Fibroblast of lung (primary cell): Measurements from ENCODE around the gene PRR5L. TPM values are rescaled to one million over a fixed set of nuclear protein-coding genes. Genes with fewer than 3 reads are reported as not detected.
A peak's percentile ranks its signal among the peaks of the same experiment; 100 is the strongest.

ENCODE experiments used
- DNase-seq, 2 donors: peaks; one replicate each; pipeline versions ENCODE4 v3.0.0 to v3.0.0-alpha.2; 2010; ENCODE audit warnings: low read depth in 2 of 2
- H2AFZ ChIP-seq: 2 replicates; pipeline ENCODE4 v1.5.1; 2012; ENCODE audit warnings: low read length, control low read depth, inconsistent platforms
- H3K27ac ChIP-seq: 2 replicates; pipeline ENCODE4 v1.5.1; 2011; ENCODE audit warnings: low read length, control low read depth; ENCODE audit not compliant: insufficient read depth
- H3K27me3 ChIP-seq: 2 replicates; pipeline ENCODE4 v1.5.1; 2011; ENCODE audit warnings: mild to moderate bottlenecking, low read length; ENCODE audit not compliant: control insufficient read depth, insufficient read depth
- H3K36me3 ChIP-seq: 2 replicates; pipeline ENCODE4 v1.5.1; 2011; ENCODE audit warnings: low read length; ENCODE audit not compliant: control insufficient read depth, insufficient read depth
- H3K4me1 ChIP-seq: 2 replicates; pipeline ENCODE4 v1.5.1; 2011; ENCODE audit warnings: low read length; ENCODE audit not compliant: control insufficient read depth, insufficient read depth; ENCODE audit errors: extremely low read depth
- H3K4me2 ChIP-seq: 2 replicates; pipeline ENCODE4 v1.5.1; 2011; ENCODE audit warnings: low read length, control low read depth; ENCODE audit not compliant: insufficient read depth; ENCODE audit errors: extremely low read depth
- H3K4me3 ChIP-seq, 4 experiments: fragments of 200-600 bp in 1 of 4; sonication (generic) in 1 of 4; replicated peaks in 1 of 4; 2 replicates each; pipeline ENCODE4 v1.5.1; 2011 to 2016; ENCODE audit warnings: low read length in 4 of 4, low read depth in 3 of 4, mild to moderate bottlenecking in 3 of 4, control low read depth in 2 of 4, inconsistent platforms in 1 of 4, mixed read lengths in 1 of 4; ENCODE audit not compliant: insufficient read depth in 1 of 4; ENCODE audit errors: control extremely low read depth in 1 of 4
- H3K79me2 ChIP-seq: 2 replicates; pipeline ENCODE4 v1.5.1; 2012; ENCODE audit warnings: mild to moderate bottlenecking, low read length, inconsistent platforms; ENCODE audit not compliant: control insufficient read depth, insufficient read depth
- H3K9ac ChIP-seq: 2 replicates; pipeline ENCODE4 v1.5.1; 2011; ENCODE audit warnings: mild to moderate bottlenecking, low read length, control low read depth; ENCODE audit not compliant: insufficient read depth
- H3K9me3 ChIP-seq: 2 replicates; pipeline ENCODE4 v1.5.1; 2012; ENCODE audit warnings: low read depth, low read length; ENCODE audit not compliant: control insufficient read depth, insufficient read depth
- H4K20me1 ChIP-seq: 2 replicates; pipeline ENCODE4 v1.5.1; 2011; ENCODE audit warnings: low read length; ENCODE audit not compliant: control insufficient read depth, insufficient read depth; ENCODE audit errors: extremely low read depth
- EZH2 ChIP-seq: IDR thresholded peaks from 2 replicates; pipeline ENCODE4 v1.5.1; 2012; ENCODE audit warnings: low read length, control low read depth, mild to moderate bottlenecking; ENCODE audit errors: missing control alignments
- polyA plus RNA-seq, 2 donors: library from polyadenylated mRNA; depleted of rRNA in 1 of 2; stranded (reverse) in 1 of 2; unstranded in 1 of 2; fragments of >200 nt; gene quantifications; 2 replicates each; pipeline ENCODE4 v1.2.1, GENCODE V29; 2011 to 2012; ENCODE audit warnings: missing spikeins in 1 of 2
- total RNA-seq: library from RNA; depleted of rRNA; stranded (reverse); fragments of >200 nt; gene quantifications from 2 replicates; pipeline ENCODE4 v1.2.1, GENCODE V29; 2014
- TF ChIP-seq, protein P1 (sequence below), 2 donors: IDR thresholded peaks in 1 of 2; conservative IDR thresholded peaks in 1 of 2; 1 replicate in 1 of 2; 2 replicates in 1 of 2; pipeline ENCODE4 v1.5.1; 2011 to 2012; ENCODE audit warnings: low read length in 2 of 2, control low read depth in 1 of 2, inconsistent platforms in 1 of 2, low read depth in 1 of 2, mild to moderate bottlenecking in 1 of 2

Gene PRR5L
- total and polyA plus RNA-seq, 2 donors (not counting 1 experiment from before 2014, with no cell fraction given), result 2.8 to 6.3 TPM

DNA sequence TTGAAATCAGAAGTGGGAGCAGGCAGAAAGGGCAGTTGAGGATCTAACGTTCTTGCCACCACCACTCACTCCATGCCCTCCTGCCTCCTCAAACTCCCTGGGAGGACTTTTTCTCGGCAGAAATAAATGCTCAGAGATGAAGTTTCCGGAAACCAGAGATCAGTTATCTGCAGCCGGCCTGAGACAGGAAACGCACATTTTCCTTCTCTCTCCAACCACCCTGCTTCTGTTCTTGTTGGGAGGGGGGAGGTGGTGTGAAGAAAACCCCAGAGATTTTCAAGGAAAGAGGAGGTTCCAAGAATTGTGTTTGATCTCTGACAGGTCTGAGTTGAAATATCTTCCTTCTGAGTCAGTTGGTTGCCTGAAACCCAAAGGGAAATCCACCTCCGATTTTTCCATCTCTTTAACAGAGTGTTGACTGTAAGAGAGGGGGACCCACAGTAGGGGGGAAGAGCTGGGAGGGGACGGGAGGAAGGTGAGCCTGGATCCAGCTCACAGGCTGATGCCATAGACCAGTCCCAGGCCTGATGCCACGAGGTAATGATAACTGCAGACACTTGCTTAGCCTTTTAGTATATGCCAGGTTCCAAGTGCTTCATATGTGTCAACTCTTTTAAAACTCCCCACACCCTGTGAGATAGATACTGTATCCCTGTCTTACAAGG lies 113.2 kb downstream of the PRR5L start:
- Histone ChIP-seq H3K27ac (no peak overlapping the region), H3K27me3 (no peaks in the 10 kb centered on the region), H3K4me3 (no peak overlapping the region), H4K20me1 (no peaks in the 10 kb centered on the region), H3K9me3 (no peaks in the 10 kb centered on the region), H3K79me2 (no peaks in the 10 kb centered on the region), H3K4me2 (no peak overlapping the region), H3K36me3 (no peaks in the 10 kb centered on the region), H3K4me1 (no peaks in the 10 kb centered on the region), H3K9ac (no peak overlapping the region), H2AFZ (no peak overlapping the region)
- no peak for TF ChIP-seq EZH2
- TF ChIP-seq, protein P1, sequence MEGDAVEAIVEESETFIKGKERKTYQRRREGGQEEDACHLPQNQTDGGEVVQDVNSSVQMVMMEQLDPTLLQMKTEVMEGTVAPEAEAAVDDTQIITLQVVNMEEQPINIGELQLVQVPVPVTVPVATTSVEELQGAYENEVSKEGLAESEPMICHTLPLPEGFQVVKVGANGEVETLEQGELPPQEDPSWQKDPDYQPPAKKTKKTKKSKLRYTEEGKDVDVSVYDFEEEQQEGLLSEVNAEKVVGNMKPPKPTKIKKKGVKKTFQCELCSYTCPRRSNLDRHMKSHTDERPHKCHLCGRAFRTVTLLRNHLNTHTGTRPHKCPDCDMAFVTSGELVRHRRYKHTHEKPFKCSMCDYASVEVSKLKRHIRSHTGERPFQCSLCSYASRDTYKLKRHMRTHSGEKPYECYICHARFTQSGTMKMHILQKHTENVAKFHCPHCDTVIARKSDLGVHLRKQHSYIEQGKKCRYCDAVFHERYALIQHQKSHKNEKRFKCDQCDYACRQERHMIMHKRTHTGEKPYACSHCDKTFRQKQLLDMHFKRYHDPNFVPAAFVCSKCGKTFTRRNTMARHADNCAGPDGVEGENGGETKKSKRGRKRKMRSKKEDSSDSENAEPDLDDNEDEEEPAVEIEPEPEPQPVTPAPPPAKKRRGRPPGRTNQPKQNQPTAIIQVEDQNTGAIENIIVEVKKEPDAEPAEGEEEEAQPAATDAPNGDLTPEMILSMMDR (conservative IDR thresholded peaks at IDR 0.05 in 1 of 2, IDR thresholded peaks at IDR 0.05 in 1 of 2; ENCODE audit: low read depth in 1 of 2, low read length in 2 of 2), result no peak
- DNase-seq, result peak in 1 of 2 donors; percentile 85

DNA sequence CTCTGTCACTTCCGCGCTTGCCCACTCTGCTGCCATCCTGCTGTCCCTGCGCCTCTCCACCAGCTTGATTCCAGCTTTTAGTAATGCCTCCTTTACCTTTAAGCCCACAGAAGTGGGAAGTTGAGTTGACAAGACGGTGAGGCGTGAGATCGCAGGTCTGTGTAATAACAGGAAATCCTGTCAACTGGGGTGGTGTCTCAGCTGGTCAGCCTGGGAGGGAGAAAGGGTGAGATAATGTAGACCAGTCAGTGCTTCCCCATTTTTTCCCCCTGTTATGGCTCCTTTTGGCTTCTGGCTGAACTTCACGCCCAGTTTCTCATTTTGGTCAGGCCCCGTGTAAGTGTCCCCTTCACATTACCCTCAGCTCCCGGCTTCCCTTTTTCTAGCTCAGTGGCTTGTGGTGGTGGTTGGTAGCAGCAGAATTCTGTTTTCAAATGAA lies 115.1 kb downstream of the PRR5L start:
- no peaks in the 10 kb centered on the region for H3K36me3 ChIP-seq
- H3K9ac ChIP-seq, result no peak overlapping the region
- TF ChIP-seq, protein P1 (conservative IDR thresholded peaks at IDR 0.05 in 1 of 2, IDR thresholded peaks at IDR 0.05 in 1 of 2; ENCODE audit: low read depth in 1 of 2, low read length in 2 of 2), result no peak
- TF ChIP-seq EZH2, result no peak
- no peaks in the 10 kb centered on the region for H3K9me3 ChIP-seq
- H2AFZ ChIP-seq, result no peak overlapping the region
- H3K27ac ChIP-seq, result no peak overlapping the region
- H3K4me3 ChIP-seq, result no peak overlapping the region
- H3K4me2 ChIP-seq, result no peak overlapping the region
- H3K4me1 ChIP-seq, result no peaks in the 10 kb centered on the region
- DNase-seq, result no peak
- H3K79me2 ChIP-seq, result no peaks in the 10 kb centered on the region
- H3K27me3 ChIP-seq, result no peaks in the 10 kb centered on the region
- H4K20me1 ChIP-seq, result no peaks in the 10 kb centered on the region

DNA sequence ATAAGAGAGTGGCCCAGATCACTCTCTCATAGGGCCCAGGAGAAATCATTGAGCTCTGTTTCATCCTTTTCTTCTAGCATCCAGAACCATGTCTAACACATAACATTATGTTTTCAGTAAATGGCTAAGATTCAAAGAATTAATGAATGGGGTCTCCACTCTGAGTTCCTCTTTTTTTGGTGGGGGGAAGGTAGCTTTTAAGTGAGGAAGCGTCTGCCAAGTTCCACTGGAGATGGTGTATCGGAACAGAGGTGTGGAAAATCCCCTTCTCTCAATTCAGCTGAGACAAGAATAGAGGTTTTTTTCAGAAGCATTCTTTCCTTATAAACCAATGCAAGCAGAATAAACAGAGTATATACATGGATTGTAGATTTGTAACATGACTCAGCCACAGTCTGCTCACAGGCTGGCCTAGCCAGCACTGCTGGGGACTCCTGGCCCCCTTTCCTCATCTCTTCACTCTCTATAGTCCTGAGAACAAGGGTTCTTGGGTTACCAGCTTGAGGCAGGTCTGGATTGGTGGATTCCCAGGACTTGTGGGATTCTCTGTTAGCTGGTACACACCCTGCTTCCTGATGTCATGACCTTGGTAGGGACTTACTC lies 116.8 kb downstream of the PRR5L start:
- DNase-seq, result peak; percentile 42 to 70
- H4K20me1 ChIP-seq, result no peaks in the 10 kb centered on the region
- no peaks in the 10 kb centered on the region for H3K9me3 ChIP-seq
- H3K27me3 ChIP-seq, result peaks cover 6% of the 10 kb centered on the region
- H3K79me2 ChIP-seq, result no peaks in the 10 kb centered on the region
- H3K9ac ChIP-seq, result no peak overlapping the region
- H2AFZ ChIP-seq, result no peak overlapping the region
- no peaks in the 10 kb centered on the region for H3K4me1 ChIP-seq
- no peaks in the 10 kb centered on the region for H3K36me3 ChIP-seq
- no peak overlapping the region for H3K4me2 ChIP-seq
- H3K4me3 ChIP-seq, result no peak overlapping the region
- no peak overlapping the region for H3K27ac ChIP-seq
- no peak for TF ChIP-seq EZH2
- TF ChIP-seq, protein P1 (conservative IDR thresholded peaks at IDR 0.05 in 1 of 2, IDR thresholded peaks at IDR 0.05 in 1 of 2; ENCODE audit: low read depth in 1 of 2, low read length in 2 of 2), result no peak
